Skeletal muscle tissue (tissue), 4 donors: ENCODE data around the gene ERAS. TPM values are rescaled to one million over a fixed set of nuclear protein-coding genes. Genes with fewer than 3 reads are reported as not detected.
A peak's percentile ranks its signal among the peaks of the same experiment; 100 is the strongest.
"Not testable (repeated sequence)": the region's sequence is repeated elsewhere in the genome, so short reads cannot be mapped to it uniquely, and the experiment has no call there.

Source experiments
- H3K27ac ChIP-seq: one replicate; pipeline ENCODE4 v1.7.0; 2013; ENCODE audit warnings: mild to moderate bottlenecking, low read depth, low read length, inconsistent platforms
- H3K27me3 ChIP-seq, 3 donors: one replicate each; pipeline ENCODE4 v1.7.0; 2013; ENCODE audit warnings: low read length in 3 of 3; ENCODE audit not compliant: control insufficient read depth in 3 of 3, insufficient read depth in 3 of 3
- H3K36me3 ChIP-seq, 3 donors: one replicate each; pipeline ENCODE4 v1.7.0; 2013; ENCODE audit warnings: low read length in 3 of 3; ENCODE audit not compliant: control insufficient read depth in 3 of 3, insufficient read depth in 3 of 3
- H3K4me1 ChIP-seq, 3 donors: one replicate each; pipeline ENCODE4 v1.7.0; 2013; ENCODE audit warnings: low read length in 3 of 3, mild to moderate bottlenecking in 3 of 3; ENCODE audit not compliant: control insufficient read depth in 3 of 3, insufficient read depth in 3 of 3
- H3K4me3 ChIP-seq, 3 donors: one replicate each; pipeline ENCODE4 v1.7.0; 2013; ENCODE audit warnings: low read length in 3 of 3
- H3K9ac ChIP-seq, 3 donors: one replicate each; pipeline ENCODE4 v1.7.0; 2013; ENCODE audit warnings: low read length in 3 of 3, mild to moderate bottlenecking in 3 of 3, moderate library complexity in 2 of 3, low read depth in 1 of 3
- H3K9me3 ChIP-seq, 3 donors: one replicate each; pipeline ENCODE4 v1.7.0; 2013; ENCODE audit warnings: low read length in 3 of 3; ENCODE audit not compliant: control insufficient read depth in 3 of 3
- total RNA-seq: library from RNA; depleted of rRNA; stranded (reverse); fragments of >200 nt; gene quantifications from one replicate; pipeline ENCODE4 v1.2.3, GENCODE V29; 2014
- donor health status: Osteomylitis.

Gene ERAS
- total RNA-seq, 1 donor from 2014 or later: not detected

- H3K9ac ChIP-seq: no peak overlapping the region
- no peak overlapping the region for H3K4me3 ChIP-seq
- H3K27me3 ChIP-seq: peaks cover 20 to 44% (median 32%) of the 10 kb centered on the region in 3 donors
- H3K9me3 ChIP-seq: no peaks in the 10 kb centered on the region
- no peaks in the 10 kb centered on the region for H3K36me3 ChIP-seq
- peaks cover 0 to 5% (median 0%) of the 10 kb centered on the region in 3 donors for H3K4me1 ChIP-seq
- no peak overlapping the region for H3K27ac ChIP-seq
These were observed 5.0 kb downstream of the ERAS start for GRCh38 chrX:48831136-48831908.

DNA sequence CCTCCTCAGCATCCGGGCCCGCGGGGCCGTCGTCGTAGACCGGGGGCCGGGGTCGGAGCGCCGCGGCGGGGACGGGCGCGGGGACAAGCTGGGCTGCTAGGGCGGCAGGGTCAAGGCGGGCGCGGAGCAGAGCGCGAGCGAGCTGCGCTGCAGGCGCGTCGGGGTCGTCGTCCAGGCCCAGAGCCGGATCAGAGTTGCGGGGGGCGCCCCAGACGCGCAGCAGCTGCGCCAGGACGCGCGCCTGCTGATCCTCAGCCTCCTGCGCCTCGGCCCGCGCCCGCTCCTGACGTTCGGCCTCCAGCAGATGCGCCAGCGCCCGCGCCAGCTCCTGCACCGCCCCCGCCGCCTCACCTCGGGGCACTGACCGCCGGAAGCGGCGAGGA lies 5.6 kb downstream of the ERAS start:
- H3K36me3 ChIP-seq: no peaks in the 10 kb centered on the region

GRCh38 chrX:48833542-48834138 lies 7.3 kb downstream of the ERAS start:
- no peaks in the 10 kb centered on the region for H3K36me3 ChIP-seq
- H3K4me1 ChIP-seq: peaks cover 0 to 5% (median 0%) of the 10 kb centered on the region in 3 donors
- H3K4me3 ChIP-seq: no peak overlapping the region
- H3K9ac ChIP-seq: no peak overlapping the region
- no peaks in the 10 kb centered on the region for H3K9me3 ChIP-seq
- no peak overlapping the region for H3K27ac ChIP-seq
- H3K27me3 ChIP-seq: peaks cover 20 to 41% (median 32%) of the 10 kb centered on the region in 3 donors

More for the DNA sequence above, 5.6 kb downstream of the ERAS start:
- peaks cover 20 to 44% (median 32%) of the 10 kb centered on the region in 3 donors for H3K27me3 ChIP-seq
- peaks cover 0 to 5% (median 0%) of the 10 kb centered on the region in 3 donors for H3K4me1 ChIP-seq
- H3K9me3 ChIP-seq: no peaks in the 10 kb centered on the region
- H3K4me3 ChIP-seq: no peak overlapping the region
- no peak overlapping the region for H3K9ac ChIP-seq
- H3K27ac ChIP-seq: no peak overlapping the region

GRCh38 chrX:48834383-48834709 lies 8.0 kb downstream of the ERAS start:
- Histone ChIP-seq H3K27ac (no peak overlapping the region), H3K9me3 (no peaks in the 10 kb centered on the region), H3K27me3 (peaks cover 20 to 39% (median 32%) of the 10 kb centered on the region in 3 donors), H3K9ac (no peak overlapping the region), H3K36me3 (no peaks in the 10 kb centered on the region), H3K4me1 (peaks cover 0 to 5% (median 0%) of the 10 kb centered on the region in 3 donors), H3K4me3 (no peak overlapping the region)

DNA sequence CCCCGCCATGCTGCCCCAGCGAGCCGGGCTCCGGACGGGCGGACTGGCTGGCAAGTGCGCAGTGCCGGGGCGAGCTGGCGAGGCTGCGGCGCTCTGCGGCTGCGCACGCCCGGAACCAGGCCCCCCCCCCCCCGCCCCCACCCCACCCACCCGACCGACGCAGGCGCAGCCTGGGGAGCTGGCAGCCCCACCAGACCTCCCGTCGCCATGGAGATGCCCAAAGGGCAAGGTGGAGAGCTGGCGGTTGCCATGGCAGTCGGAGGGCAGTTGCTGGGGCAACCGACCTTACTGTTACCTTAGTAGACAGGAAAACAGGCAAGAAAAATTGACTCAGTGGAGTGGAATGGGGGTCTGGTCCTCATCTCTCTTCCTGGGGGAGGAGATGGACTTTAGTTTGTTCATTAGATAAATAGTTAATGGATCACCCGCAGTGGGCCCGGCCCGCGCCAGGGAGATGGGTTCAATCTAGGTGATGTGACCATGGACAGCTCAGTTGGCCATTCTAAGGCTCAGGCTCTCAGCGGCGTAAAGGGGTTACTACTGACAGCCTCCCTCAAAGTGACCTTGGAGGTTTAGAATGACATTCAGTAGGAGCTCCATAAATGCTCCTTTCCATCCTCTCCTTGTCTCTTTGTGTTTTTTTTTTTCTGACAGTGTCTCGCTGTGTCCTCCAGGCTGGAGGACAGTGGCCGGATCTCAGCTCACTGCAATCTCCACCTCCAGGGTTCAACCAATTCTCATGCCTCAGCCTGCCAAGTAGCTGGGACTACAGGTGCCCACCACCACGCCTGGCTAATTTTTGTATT lies 9.4 kb downstream of the ERAS start, which contains the start of gene PCSK1N:
PCSK1N (minus strand) TSS at position 87 of the 806 bp plus-strand sequence; CDS start at position 9, 78 bp downstream.
- H3K9ac ChIP-seq: no peak within 1 kb of the TSS
- H3K27ac ChIP-seq: no peak within 1 kb of the TSS
- H3K27me3 ChIP-seq: peaks cover 19 to 32% (median 27%) of the 10 kb centered on the region in 3 donors
- peaks cover 0 to 5% (median 0%) of the 10 kb centered on the region in 3 donors for H3K4me1 ChIP-seq
- no peaks in the 10 kb centered on the region for H3K9me3 ChIP-seq
- peak within 1 kb of the TSS in 1 of 3 donors; percentile 13 for H3K4me3 ChIP-seq
- no peaks in the 10 kb centered on the region for H3K36me3 ChIP-seq

DNA sequence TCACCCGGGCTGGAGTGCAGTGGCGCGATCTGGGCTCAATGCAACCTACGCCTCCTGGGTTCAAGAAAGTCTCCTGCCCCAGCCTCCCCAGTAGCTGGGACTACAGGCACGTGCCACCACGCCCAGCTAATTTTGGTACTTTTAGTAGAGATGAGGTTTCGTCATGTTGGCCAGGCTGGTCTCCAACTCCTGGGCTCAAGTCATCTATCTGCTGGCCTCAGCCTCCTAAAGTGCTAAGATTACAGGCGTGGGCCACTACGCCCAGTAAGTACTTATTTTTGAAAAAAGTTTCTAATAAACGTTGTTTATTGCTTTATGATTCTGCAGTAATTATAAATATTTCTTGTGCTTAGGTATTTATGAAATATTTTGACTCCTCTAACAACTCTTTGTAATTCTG lies 13.4 kb downstream of the ERAS start:
- H3K27ac ChIP-seq: no peak overlapping the region
- peaks cover 4 to 6% (median 4%) of the 10 kb centered on the region in 3 donors for H3K27me3 ChIP-seq
- H3K9ac ChIP-seq: no peak overlapping the region
- no peaks in the 10 kb centered on the region for H3K9me3 ChIP-seq
- H3K36me3 ChIP-seq: no peaks in the 10 kb centered on the region
- H3K4me3 ChIP-seq: no peak overlapping the region
- peaks cover 0 to 3% (median 0%) of the 10 kb centered on the region in 3 donors for H3K4me1 ChIP-seq

- no peaks in the 10 kb centered on the region for H3K4me1 ChIP-seq
- H3K4me3 ChIP-seq: no peak overlapping the region
- H3K27me3 ChIP-seq: no peaks in the 10 kb centered on the region
- H3K36me3 ChIP-seq: no peaks in the 10 kb centered on the region
- no peaks in the 10 kb centered on the region for H3K9me3 ChIP-seq
- H3K9ac ChIP-seq: no peak overlapping the region
- no peak overlapping the region for H3K27ac ChIP-seq
These were observed 22.5 kb downstream of the ERAS start for GRCh38 chrX:48848847-48849246.

GRCh38 chrX:48852857-48853256 lies 26.5 kb downstream of the ERAS start:
- H3K4me3 ChIP-seq: no peak overlapping the region
- no peak overlapping the region for H3K9ac ChIP-seq
- no peak overlapping the region for H3K27ac ChIP-seq
- no peaks in the 10 kb centered on the region for H3K36me3 ChIP-seq
- H3K4me1 ChIP-seq: no peaks in the 10 kb centered on the region
- no peaks in the 10 kb centered on the region for H3K9me3 ChIP-seq
- no peaks in the 10 kb centered on the region for H3K27me3 ChIP-seq

GRCh38 chrX:48853494-48853893 lies 27.2 kb downstream of the ERAS start:
- H3K9me3 ChIP-seq, H3K36me3 ChIP-seq, H3K27ac ChIP-seq, H3K27me3 ChIP-seq, H3K4me1 ChIP-seq, H3K9ac ChIP-seq, H3K4me3 ChIP-seq: not testable (repeated sequence)
